Small intestine (tissue), 7 donors: ENCODE results near the gene SERGEF. TPM values are rescaled to one million over a fixed set of nuclear protein-coding genes. Genes with fewer than 3 reads are reported as not detected.

Experiments used
- DNase-seq, 2 donors: peaks; one replicate each; pipeline versions ENCODE4 v3.0.0 to v3.0.0-alpha.2; 2013
- FAIRE-seq: peaks from 2 replicates; lab custom pipeline; 2012; peaks lifted over from hg19 to GRCh38; lab: Jason Lieb, UNC
- H3K27ac ChIP-seq, 3 donors: one replicate each; pipeline ENCODE4 v1.5.1; 2013; ENCODE audit warnings: low read length in 2 of 3, mild to moderate bottlenecking in 2 of 3, control low read depth in 1 of 3, inconsistent platforms in 1 of 3, low read depth in 1 of 3, moderate library complexity in 1 of 3
- H3K27me3 ChIP-seq, 3 donors: one replicate each; pipeline ENCODE4 v1.6.1; 2013; ENCODE audit warnings: low read length in 3 of 3, inconsistent platforms in 1 of 3; ENCODE audit not compliant: control insufficient read depth in 3 of 3, insufficient read depth in 3 of 3
- H3K36me3 ChIP-seq, 3 donors: one replicate each; pipeline ENCODE4 v1.6.1; 2013; ENCODE audit warnings: low read length in 3 of 3, inconsistent platforms in 1 of 3, low read depth in 1 of 3, mild to moderate bottlenecking in 1 of 3, moderate library complexity in 1 of 3; ENCODE audit not compliant: control insufficient read depth in 3 of 3, insufficient read depth in 2 of 3
- H3K4me1 ChIP-seq, 3 donors: one replicate each; pipeline ENCODE4 v1.6.1; 2013; ENCODE audit warnings: low read length in 2 of 3, inconsistent platforms in 1 of 3, low read depth in 1 of 3, mild to moderate bottlenecking in 1 of 3, moderate library complexity in 1 of 3; ENCODE audit not compliant: control insufficient read depth in 3 of 3, insufficient read depth in 2 of 3
- H3K4me3 ChIP-seq, 3 donors: one replicate each; pipeline ENCODE4 v1.5.1; 2013; ENCODE audit warnings: low read length in 3 of 3, control low read depth in 1 of 3, inconsistent platforms in 1 of 3, low read depth in 1 of 3, mild to moderate bottlenecking in 1 of 3, moderate library complexity in 1 of 3
- H3K9me3 ChIP-seq, 2 donors: one replicate each; pipeline ENCODE4 v1.6.1; 2013; ENCODE audit warnings: low read depth in 1 of 2, low read length in 1 of 2; ENCODE audit not compliant: control insufficient read depth in 2 of 2, insufficient read depth in 1 of 2
- WGBS, 3 donors: extraction: QIAGEN DNeasy Blood & Tissue Kit; methylation state at CpG; one replicate each; pipeline ENCODE4 v1.1.7; 2013; 5-methylcytosine and 5-hydroxymethylcytosine counted together
- polyA plus RNA-seq, 4 donors: library from polyadenylated mRNA; stranded (reverse) in 3 of 4; unstranded in 1 of 4; fragments of 200-250 nt in 3 of 4; fragments of 120-200 nt in 1 of 4; gene quantifications; one replicate each; pipeline versions ENCODE4 v1.2.1 to v1.2.3, GENCODE V29; 2013
- donor health status: healthy with polysubstance abuse.
- donor health status: control.
- donor health status: control.
- donor health status: Bipolar disorder and iron deficiency.
- donor health status: healthy.

SERGEF gene
- polyA plus RNA-seq, 4 donors, result 19.2 to 31.1 (median 27.0) TPM

GRCh38 chr11:17814546-17814945, 198.3 kb downstream of the SERGEF start:
- H3K27me3 ChIP-seq, result no peaks in the 10 kb centered on the region
- H3K9me3 ChIP-seq, result no peaks in the 10 kb centered on the region
- no peak overlapping the region for H3K4me3 ChIP-seq
- no peak overlapping the region for H3K27ac ChIP-seq
- FAIRE-seq, result no peak
- H3K4me1 ChIP-seq, result peaks cover 0 to 3% (median 0%) of the 10 kb centered on the region in 3 donors
- DNase-seq, result no peak
- no peaks in the 10 kb centered on the region for H3K36me3 ChIP-seq
- 97 to 100% (median 98%) methylated on average over 1 of the region's 1 CpG for WGBS, 3 donors

GRCh38 chr11:17813391-17814059, 199.3 kb downstream of the SERGEF start:
- no peak overlapping the region for H3K27ac ChIP-seq

GRCh38 chr11:17812865-17813187, 200.0 kb downstream of the SERGEF start:
- Histone ChIP-seq H3K36me3 (no peaks in the 10 kb centered on the region), H3K9me3 (peaks cover 0 to 2% of the 10 kb centered on the region in 2 donors), H3K27ac (no peak overlapping the region), H3K4me3 (no peak overlapping the region), H3K4me1 (peaks cover 0 to 3% (median 0%) of the 10 kb centered on the region in 3 donors), H3K27me3 (no peaks in the 10 kb centered on the region)
- FAIRE-seq (no peak), DNase-seq (no peak)
- WGBS, 3 donors, result 70 to 74% (median 71%) methylated on average over 4 of the region's 4 CpGs

More at GRCh38 chr11:17813391-17814059, 199.3 kb downstream of the SERGEF start:
- H3K4me3 ChIP-seq, result no peak overlapping the region
- FAIRE-seq, result no peak
- no peaks in the 10 kb centered on the region for H3K27me3 ChIP-seq
- WGBS, 3 donors, result 82 to 90% (median 84%) methylated on average over 2 of the region's 2 CpGs
- H3K36me3 ChIP-seq, result no peaks in the 10 kb centered on the region
- H3K4me1 ChIP-seq, result peaks cover 0 to 3% (median 0%) of the 10 kb centered on the region in 3 donors
- no peaks in the 10 kb centered on the region for H3K9me3 ChIP-seq
- no peak for DNase-seq

GRCh38 chr11:17812091-17812864, 200.6 kb downstream of the SERGEF start:
- Histone ChIP-seq H3K27ac (no peak overlapping the region), H3K36me3 (no peaks in the 10 kb centered on the region), H3K4me1 (peaks cover 0 to 6% (median 0%) of the 10 kb centered on the region in 3 donors), H3K9me3 (peaks cover 0 to 4% of the 10 kb centered on the region in 2 donors), H3K4me3 (no peak overlapping the region), H3K27me3 (no peaks in the 10 kb centered on the region)
- DNase-seq (peak; percentile 1 to 19), FAIRE-seq (no peak)
- 52 to 88% (median 80%) methylated on average over 2 of the region's 2 CpGs for whole genome bisulfite sequencing, 3 donors

DNA sequence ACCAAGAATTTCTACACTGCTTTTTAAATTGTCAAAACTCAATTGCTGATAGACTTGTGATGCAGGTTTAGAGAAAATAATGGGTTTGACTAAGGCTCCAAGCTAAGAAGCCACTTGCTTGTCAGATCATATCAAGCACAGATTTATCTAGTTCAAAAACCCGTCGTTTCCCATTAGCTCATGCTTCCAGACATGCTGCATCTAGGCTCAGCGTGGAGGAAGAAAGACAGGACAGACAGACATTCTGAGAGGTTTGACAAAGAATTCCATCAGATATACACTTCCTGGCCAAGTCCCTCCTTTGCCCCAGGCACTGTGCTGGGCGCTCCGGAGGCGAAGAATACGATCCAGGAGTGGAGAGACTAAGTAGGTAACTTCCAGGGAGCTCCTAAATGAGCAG, 201.5 kb downstream of the SERGEF start:
- 86 to 96% (median 94%) methylated on average over 7 of the region's 7 CpGs for WGBS, 3 donors

DNA sequence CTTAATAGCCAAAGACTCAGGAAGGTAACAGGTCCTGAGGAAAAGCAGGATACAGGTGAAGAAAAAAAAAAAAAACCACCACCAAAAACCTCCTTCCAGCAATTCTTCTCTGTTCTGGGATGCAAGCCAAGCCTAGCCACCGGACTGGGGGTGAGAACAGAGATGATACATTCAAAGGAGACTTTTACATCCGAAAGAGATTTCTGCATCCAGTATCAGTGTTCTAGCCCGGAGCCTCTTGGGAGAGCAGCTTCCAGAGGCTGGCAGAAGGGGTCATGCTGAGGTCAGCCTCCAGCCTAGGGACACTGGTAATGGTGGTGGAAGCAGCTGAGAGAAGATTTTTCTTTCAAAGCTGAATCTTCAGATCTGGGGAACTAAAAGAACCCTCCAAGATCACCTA, 202.1 kb downstream of the SERGEF start:
- Histone ChIP-seq H3K4me3 (no peak overlapping the region), H3K27ac (no peak overlapping the region), H3K4me1 (peaks cover 0 to 6% (median 0%) of the 10 kb centered on the region in 3 donors), H3K9me3 (peaks cover 0 to 4% of the 10 kb centered on the region in 2 donors), H3K27me3 (no peaks in the 10 kb centered on the region), H3K36me3 (no peaks in the 10 kb centered on the region)
- WGBS, 3 donors, result 65 to 73% (median 70%) methylated on average over 3 of the region's 3 CpGs
- DNase-seq (no peak), FAIRE-seq (no peak)

More for the DNA sequence above, 201.5 kb downstream of the SERGEF start:
- FAIRE-seq (no peak), DNase-seq (no peak)
- peaks cover 0 to 6% (median 0%) of the 10 kb centered on the region in 3 donors for H3K4me1 ChIP-seq
- no peaks in the 10 kb centered on the region for H3K36me3 ChIP-seq
- peaks cover 0 to 4% of the 10 kb centered on the region in 2 donors for H3K9me3 ChIP-seq
- H3K27ac ChIP-seq, result no peak overlapping the region
- no peaks in the 10 kb centered on the region for H3K27me3 ChIP-seq
- no peak overlapping the region for H3K4me3 ChIP-seq

DNA sequence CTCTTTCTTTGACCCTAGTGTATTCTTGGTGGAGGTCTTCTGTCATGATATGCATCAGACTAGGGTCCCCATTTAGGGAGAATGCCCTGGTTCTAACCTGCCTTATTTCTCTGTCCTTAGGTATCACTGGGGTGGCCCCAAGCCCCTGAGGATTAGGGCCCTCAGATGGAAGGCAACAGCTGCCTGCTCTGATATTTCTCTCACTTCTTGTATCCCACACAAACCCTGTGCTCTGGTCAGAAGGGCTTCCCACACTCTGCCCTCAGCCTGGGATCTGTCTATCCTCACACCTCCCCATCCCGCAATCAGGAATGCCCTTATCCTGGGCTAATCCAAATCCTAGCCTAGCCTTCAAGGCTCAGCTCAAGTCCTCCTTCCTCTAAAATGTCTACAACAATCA, 202.8 kb downstream of the SERGEF start:
- Histone ChIP-seq H3K4me3 (no peak overlapping the region), H3K36me3 (no peaks in the 10 kb centered on the region), H3K4me1 (peaks cover 0 to 6% (median 0%) of the 10 kb centered on the region in 3 donors), H3K27me3 (no peaks in the 10 kb centered on the region), H3K9me3 (peaks cover 0 to 4% of the 10 kb centered on the region in 2 donors), H3K27ac (no peak overlapping the region)
- DNase-seq (no peak), FAIRE-seq (no peak)
- 96 to 100% (median 100%) methylated on average over 1 of the region's 1 CpG for WGBS, 3 donors

- WGBS, 3 donors, result 86 to 88% (median 86%) methylated on average over 4 of the region's 4 CpGs
- FAIRE-seq, result no peak
Observed at GRCh38 chr11:17807034-17807433, 205.8 kb downstream of the SERGEF start.

More at GRCh38 chr11:17807034-17807433, 205.8 kb downstream of the SERGEF start:
- peaks cover 0 to 4% of the 10 kb centered on the region in 2 donors for H3K9me3 ChIP-seq
- DNase-seq, result no peak
- H3K4me1 ChIP-seq, result peaks cover 0 to 3% (median 0%) of the 10 kb centered on the region in 3 donors
- H3K36me3 ChIP-seq, result no peaks in the 10 kb centered on the region
- no peak overlapping the region for H3K27ac ChIP-seq
- no peaks in the 10 kb centered on the region for H3K27me3 ChIP-seq
- H3K4me3 ChIP-seq, result no peak overlapping the region
